Astrocyte (in vitro differentiated cells and primary cell): ENCODE data around the gene IER3. TPM values are rescaled to one million over a fixed set of nuclear protein-coding genes. Genes with fewer than 3 reads are reported as not detected.

Experiments used
- DNase-seq: peaks from one replicate; pipeline ENCODE4 v3.0.0-alpha.2; 2010; ENCODE audit warnings: low read depth
- FAIRE-seq: peaks from 2 replicates; lab custom pipeline; 2011; peaks lifted over from hg19 to GRCh38; lab: Jason Lieb, UNC
- H2AFZ ChIP-seq: 2 replicates; pipeline ENCODE4 v1.6.0; 2012; ENCODE audit warnings: low read depth, low read length, inconsistent platforms
- H3K27ac ChIP-seq: 2 replicates; pipeline ENCODE4 v1.5.1; 2011; ENCODE audit warnings: low read depth, low read length, inconsistent platforms
- H3K27me3 ChIP-seq: 2 replicates; pipeline ENCODE4 v1.6.0; 2011; ENCODE audit warnings: low read length, inconsistent platforms; ENCODE audit not compliant: insufficient read depth
- H3K36me3 ChIP-seq: 2 replicates; pipeline ENCODE4 v1.5.1; 2011; ENCODE audit warnings: low read length, inconsistent platforms; ENCODE audit not compliant: insufficient read depth
- H3K4me1 ChIP-seq: 2 replicates; pipeline ENCODE4 v1.5.1; 2011; ENCODE audit warnings: low read length, inconsistent platforms; ENCODE audit not compliant: insufficient read depth
- H3K4me2 ChIP-seq: 2 replicates; pipeline ENCODE4 v1.6.0; 2012; ENCODE audit warnings: low read length, inconsistent platforms
- H3K4me3 ChIP-seq: 2 replicates; pipeline ENCODE4 v1.5.1; 2011; ENCODE audit warnings: low read depth, mild to moderate bottlenecking, low read length, inconsistent platforms; ENCODE audit not compliant: insufficient read depth
- H3K79me2 ChIP-seq: 2 replicates; pipeline ENCODE4 v1.6.0; 2012; ENCODE audit warnings: mild to moderate bottlenecking, low read length, inconsistent platforms; ENCODE audit not compliant: insufficient read depth
- H3K9ac ChIP-seq: 2 replicates; pipeline ENCODE4 v1.6.0; 2012; ENCODE audit warnings: mild to moderate bottlenecking, low read length, inconsistent platforms
- H3K9me3 ChIP-seq: 2 replicates; pipeline ENCODE4 v1.5.1; 2012; ENCODE audit warnings: low read depth, mild to moderate bottlenecking, low read length, inconsistent platforms; ENCODE audit not compliant: insufficient read depth
- H4K20me1 ChIP-seq: 2 replicates; pipeline ENCODE4 v1.6.0; 2012; ENCODE audit warnings: low read length, inconsistent platforms; ENCODE audit not compliant: insufficient read depth
- H3K27ac Mint-ChIP-seq: one replicate; pipeline ENCODE4 v1.8.0; 2021; ENCODE audit warnings: mild to moderate bottlenecking, mixed read lengths; ENCODE audit not compliant: unreplicated experiment
- H3K27me3 Mint-ChIP-seq: one replicate; pipeline ENCODE4 v1.8.0; 2021; ENCODE audit warnings: low read depth, mixed read lengths; ENCODE audit not compliant: unreplicated experiment
- H3K36me3 Mint-ChIP-seq: one replicate; pipeline ENCODE4 v1.8.0; 2021; ENCODE audit warnings: low read depth, mixed read lengths; ENCODE audit not compliant: unreplicated experiment
- H3K4me1 Mint-ChIP-seq: one replicate; pipeline ENCODE4 v1.8.0; 2021; ENCODE audit warnings: low read depth, mixed read lengths; ENCODE audit not compliant: unreplicated experiment
- H3K4me3 Mint-ChIP-seq: one replicate; pipeline ENCODE4 v1.8.0; 2021; ENCODE audit warnings: mild to moderate bottlenecking, moderate library complexity, mixed read lengths; ENCODE audit not compliant: unreplicated experiment
- H3K9me3 Mint-ChIP-seq: one replicate; pipeline ENCODE4 v1.8.0; 2021; ENCODE audit warnings: mild to moderate bottlenecking, mixed read lengths; ENCODE audit not compliant: unreplicated experiment
- EZH2 ChIP-seq: IDR thresholded peaks from 2 replicates; pipeline ENCODE4 v1.6.1; 2012; ENCODE audit warnings: mild to moderate bottlenecking, low read length, inconsistent platforms; ENCODE audit not compliant: insufficient read depth
- total RNA-seq: library from RNA; stranded (reverse); gene quantifications from 2 replicates; pipeline ENCODE4 v1.2.1, GENCODE V29; 2021
- TF ChIP-seq, protein P1 (sequence below): IDR thresholded peaks from 2 replicates; pipeline ENCODE4 v1.5.1; 2011; ENCODE audit warnings: low read depth, mild to moderate bottlenecking, inconsistent platforms, low read length, moderate library complexity; ENCODE audit not compliant: insufficient read depth

IER3 gene
- total RNA-seq, 1 donor from 2014 or later: 221 TPM

DNA sequence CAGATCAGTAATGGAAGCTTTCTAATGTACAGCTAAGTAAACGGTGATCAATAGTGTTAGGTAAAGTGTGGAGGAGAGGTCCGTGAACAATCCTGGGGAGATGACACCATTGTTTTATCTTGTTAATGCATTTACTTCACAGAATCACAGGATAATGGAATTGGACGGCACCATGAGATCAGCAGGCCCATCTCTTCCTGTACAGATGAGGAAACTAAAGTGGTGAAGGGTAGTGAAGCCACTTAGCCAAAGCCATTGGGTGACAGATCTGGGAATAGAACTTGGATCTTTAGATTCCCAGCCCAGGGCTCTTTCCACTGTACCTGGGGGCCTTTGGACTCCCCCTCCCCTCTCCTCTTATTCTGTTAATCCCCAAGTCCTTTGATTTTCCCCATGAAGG lies 26.2 kb upstream of the IER3 start:
- peak overlapping the region; percentile 99 for H3K27ac Mint-ChIP-seq
- H3K4me3 Mint-ChIP-seq: no peak overlapping the region
- Histone ChIP-seq H3K9me3 (no peaks in the 10 kb centered on the region), H3K4me1 (peaks cover 33% of the 10 kb centered on the region), H3K36me3 (no peaks in the 10 kb centered on the region), H3K27ac (peak overlapping the region; percentile 99), H2AFZ (no peak overlapping the region), H3K9ac (peak overlapping the region; percentile 88), H3K4me3 (no peak overlapping the region), H4K20me1 (no peaks in the 10 kb centered on the region), H3K27me3 (no peaks in the 10 kb centered on the region), H3K4me2 (no peak overlapping the region), H3K79me2 (no peaks in the 10 kb centered on the region)
- no peak for DNase-seq
- FAIRE-seq: no peak
- no peaks in the 10 kb centered on the region for H3K9me3 Mint-ChIP-seq
- no peaks in the 10 kb centered on the region for H3K27me3 Mint-ChIP-seq
- TF ChIP-seq, protein P1, sequence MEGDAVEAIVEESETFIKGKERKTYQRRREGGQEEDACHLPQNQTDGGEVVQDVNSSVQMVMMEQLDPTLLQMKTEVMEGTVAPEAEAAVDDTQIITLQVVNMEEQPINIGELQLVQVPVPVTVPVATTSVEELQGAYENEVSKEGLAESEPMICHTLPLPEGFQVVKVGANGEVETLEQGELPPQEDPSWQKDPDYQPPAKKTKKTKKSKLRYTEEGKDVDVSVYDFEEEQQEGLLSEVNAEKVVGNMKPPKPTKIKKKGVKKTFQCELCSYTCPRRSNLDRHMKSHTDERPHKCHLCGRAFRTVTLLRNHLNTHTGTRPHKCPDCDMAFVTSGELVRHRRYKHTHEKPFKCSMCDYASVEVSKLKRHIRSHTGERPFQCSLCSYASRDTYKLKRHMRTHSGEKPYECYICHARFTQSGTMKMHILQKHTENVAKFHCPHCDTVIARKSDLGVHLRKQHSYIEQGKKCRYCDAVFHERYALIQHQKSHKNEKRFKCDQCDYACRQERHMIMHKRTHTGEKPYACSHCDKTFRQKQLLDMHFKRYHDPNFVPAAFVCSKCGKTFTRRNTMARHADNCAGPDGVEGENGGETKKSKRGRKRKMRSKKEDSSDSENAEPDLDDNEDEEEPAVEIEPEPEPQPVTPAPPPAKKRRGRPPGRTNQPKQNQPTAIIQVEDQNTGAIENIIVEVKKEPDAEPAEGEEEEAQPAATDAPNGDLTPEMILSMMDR: no peak
- no peak for TF ChIP-seq EZH2
- H3K36me3 Mint-ChIP-seq: peaks cover 7% of the 10 kb centered on the region
- H3K4me1 Mint-ChIP-seq: peaks cover 36% of the 10 kb centered on the region

DNA sequence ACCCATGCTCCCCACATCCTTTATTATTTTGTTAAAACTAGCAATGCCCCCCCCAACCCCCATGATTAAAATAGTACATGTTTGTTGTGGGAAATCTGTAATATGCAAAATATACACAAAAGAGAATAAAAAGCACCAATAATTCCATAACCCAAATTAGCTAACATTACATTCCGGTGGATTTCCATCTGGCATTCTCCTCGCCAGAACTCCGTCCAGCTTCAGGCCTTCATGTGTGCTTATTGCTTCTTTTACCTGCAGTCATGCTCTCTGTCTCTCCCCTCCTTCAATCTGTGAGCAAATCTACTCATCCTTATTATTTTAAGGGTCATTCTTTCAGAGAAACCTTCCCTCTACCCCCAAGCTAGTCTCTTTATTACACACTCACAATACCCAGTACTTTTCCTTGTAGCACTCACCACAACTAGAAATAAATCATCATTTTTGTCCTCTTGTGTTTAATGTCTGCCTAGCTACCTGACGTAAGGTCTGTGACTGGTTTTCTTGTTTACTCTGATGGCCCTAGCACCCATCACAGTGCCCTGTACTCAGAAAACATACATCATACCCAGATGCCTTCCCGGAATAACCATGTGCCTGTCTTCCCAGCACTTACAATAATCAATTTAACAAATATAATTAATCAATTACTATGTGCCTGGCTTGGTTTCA lies 25.6 kb upstream of the IER3 start:
- H3K27ac Mint-ChIP-seq: peak overlapping the region; percentile 99
- peak overlapping the region; percentile 88 for H3K9ac ChIP-seq

More for the DNA sequence above, 25.6 kb upstream of the IER3 start:
- Histone ChIP-seq H3K27ac (peak overlapping the region; percentile 99), H3K4me1 (peaks cover 33% of the 10 kb centered on the region), H3K4me3 (no peak overlapping the region), H2AFZ (no peak overlapping the region), H3K79me2 (no peaks in the 10 kb centered on the region), H3K36me3 (no peaks in the 10 kb centered on the region), H3K4me2 (peak overlapping the region; percentile 79), H3K27me3 (no peaks in the 10 kb centered on the region), H4K20me1 (no peaks in the 10 kb centered on the region), H3K9me3 (no peaks in the 10 kb centered on the region)
- H3K27me3 Mint-ChIP-seq: no peaks in the 10 kb centered on the region
- FAIRE-seq (no peak), DNase-seq (peak; percentile 81)
- H3K4me1 Mint-ChIP-seq: peaks cover 41% of the 10 kb centered on the region
- no peaks in the 10 kb centered on the region for H3K9me3 Mint-ChIP-seq
- TF ChIP-seq, protein P1: no peak
- TF ChIP-seq EZH2: no peak
- no peak overlapping the region for H3K4me3 Mint-ChIP-seq
- H3K36me3 Mint-ChIP-seq: peaks cover 7% of the 10 kb centered on the region
